ENCODE results near the gene DESI2. TPM values are rescaled to one million over a fixed set of nuclear protein-coding genes. Genes with fewer than 3 reads are reported as not detected.

Gene DESI2
- total RNA-seq, 1 experiment from 2014 or later = 53.9 TPM

- TF ChIP-seq TCF7L2 (IDR thresholded peaks at IDR 0.05; ENCODE audit: low read depth, low read length) (no peak), SIN3A (IDR thresholded peaks at IDR 0.05; ENCODE audit: borderline replicate concordance, insufficient read depth, low read depth, low read length) (no peak), POLR2AphosphoS5 (IDR thresholded peaks at IDR 0.05; ENCODE audit: low read depth, low read length) (no peak), CTCF (IDR thresholded peaks at IDR 0.05) (no peak)
- in situ Hi-C loops (cut with HindIII; ENCODE audit: low pct_unique_long_range_greater_than_20kb, low sequenced_read_pairs) = no loop called here
- H3K27ac ChIP-seq (ENCODE audit: low read length) = no peak overlapping the region
- ChIA-PET CTCF (no interaction called here), POLR2A (no interaction called here)
- DNase-seq (ENCODE audit: low read depth, low spot score) = no peak
- no TSS peak for BruUV-seq (replicated peaks)
- no peaks in the 10 kb centered on the region for H3K36me3 ChIP-seq (ENCODE audit: control insufficient read depth, insufficient read depth, low read length)
- no peak for ATAC-seq
- no peak overlapping the region for H3K4me3 ChIP-seq (ENCODE audit: low read depth in 2 of 2, low read length in 2 of 2)
- H3K27me3 ChIP-seq (ENCODE audit: control insufficient read depth, insufficient read depth, low read length) = no peaks in the 10 kb centered on the region; the same call in 1 of the 2 replicates
- 0 out of 2 replicates have a peak, but pooled peaks cover 3% of the 10 kb centered on the region for H3K9me3 ChIP-seq (ENCODE audit: control insufficient read depth, insufficient read depth, low read depth, low read length)
- H3K4me1 ChIP-seq (ENCODE audit: control insufficient read depth, insufficient read depth, low read length) = no peaks in the 10 kb centered on the region
- intact Hi-C loops (cut with micrococcal nuclease; ENCODE audit: unreplicated experiment) = no loop called here
Observed at GRCh38 chr1:244634546-244634945, 18.4 kb upstream of the DESI2 start.

- no TSS peak for BruUV-seq (replicated peaks)
Observed at GRCh38 chr1:244636488-244637259, 16.3 kb upstream of the DESI2 start.

More at GRCh38 chr1:244636488-244637259, 16.3 kb upstream of the DESI2 start:
- Histone ChIP-seq H3K27ac (ENCODE audit: low read length) (no peak overlapping the region), H3K36me3 (ENCODE audit: control insufficient read depth, insufficient read depth, low read length) (no peaks in the 10 kb centered on the region), H3K4me1 (ENCODE audit: control insufficient read depth, insufficient read depth, low read length) (no peaks in the 10 kb centered on the region), H3K27me3 (ENCODE audit: control insufficient read depth, insufficient read depth, low read length) (peaks cover 4% of the 10 kb centered on the region; the same call in 1 of the 2 replicates), H3K4me3 (ENCODE audit: low read depth in 2 of 2, low read length in 2 of 2) (no peak overlapping the region), H3K9me3 (ENCODE audit: control insufficient read depth, insufficient read depth, low read depth, low read length) (0 out of 2 replicates have a peak, but pooled peaks cover 3% of the 10 kb centered on the region)
- intact Hi-C loops (cut with micrococcal nuclease; ENCODE audit: unreplicated experiment) = no loop called here
- DNase-seq (ENCODE audit: low read depth, low spot score) (no peak), ATAC-seq (no peak)
- ChIA-PET POLR2A (no interaction called here), CTCF (no interaction called here)
- no peak for TF ChIP-seq REST (IDR thresholded peaks at IDR 0.05; ENCODE audit: insufficient read depth in 1 of 2, low read depth in 2 of 2, low read length in 1 of 2)
- TF ChIP-seq POLR2AphosphoS5 (IDR thresholded peaks at IDR 0.05; ENCODE audit: low read depth, low read length) = no peak
- no peak for TF ChIP-seq CTCF (IDR thresholded peaks at IDR 0.05)
- no peak for TF ChIP-seq SIN3A (IDR thresholded peaks at IDR 0.05; ENCODE audit: borderline replicate concordance, insufficient read depth, low read depth, low read length)
- TF ChIP-seq TCF7L2 (IDR thresholded peaks at IDR 0.05; ENCODE audit: low read depth, low read length) = no peak
- in situ Hi-C loops (cut with HindIII; ENCODE audit: low pct_unique_long_range_greater_than_20kb, low sequenced_read_pairs) = no loop called here

All from Panc1 (cell line).